HG02852 (cell line): Measurements from ENCODE around the gene DHRS4.

ENCODE experiments used
- ATAC-seq: cut with Tn5 transposase; IDR thresholded peaks from one replicate; pipeline ENCODE4 v1.9.1; 2021; ENCODE audit warnings: mild to moderate bottlenecking, moderate library complexity; ENCODE audit not compliant: unreplicated experiment

Gene DHRS4

GRCh38 chr14:23953464-23954278 lies at the start of gene DHRS4:
DHRS4 (plus strand) TSS chr14:23953770; CDS start chr14:23953789, 19 bp downstream.
- peak; percentile 96 for ATAC-seq

- ATAC-seq, result no peak
Measured at GRCh38 chr14:23910101-23910875, 43.3 kb upstream of the DHRS4 start.

- no peak for ATAC-seq
Measured at GRCh38 chr14:23910876-23911210, 42.7 kb upstream of the DHRS4 start.

- no peak for ATAC-seq
Measured at GRCh38 chr14:23915559-23915958, 38.0 kb upstream of the DHRS4 start.

GRCh38 chr14:23916004-23916403 lies 37.6 kb upstream of the DHRS4 start:
- ATAC-seq, result no peak

GRCh38 chr14:23916446-23916845 lies 37.1 kb upstream of the DHRS4 start:
- no peak for ATAC-seq

- ATAC-seq, result no peak
Measured at GRCh38 chr14:23922545-23922944, 31.0 kb upstream of the DHRS4 start.

GRCh38 chr14:23925523-23926075 lies 28.0 kb upstream of the DHRS4 start:
- ATAC-seq, result no peak

GRCh38 chr14:23926543-23926942 lies 27.0 kb upstream of the DHRS4 start:
- ATAC-seq, result no peak

GRCh38 chr14:23929136-23929535 lies 24.4 kb upstream of the DHRS4 start:
- no peak for ATAC-seq

GRCh38 chr14:23929822-23930294 lies 23.7 kb upstream of the DHRS4 start:
- no peak for ATAC-seq

GRCh38 chr14:23930742-23931141 lies 22.8 kb upstream of the DHRS4 start:
- no peak for ATAC-seq

- no peak for ATAC-seq
Measured at GRCh38 chr14:23931721-23932289, 21.8 kb upstream of the DHRS4 start.

GRCh38 chr14:23932639-23933038 lies 20.9 kb upstream of the DHRS4 start:
- no peak for ATAC-seq

- no peak for ATAC-seq
Measured at GRCh38 chr14:23933108-23933741, 20.3 kb upstream of the DHRS4 start.

- ATAC-seq, result no peak
Measured at GRCh38 chr14:23933742-23934128, 19.8 kb upstream of the DHRS4 start.

- no peak for ATAC-seq
Measured at GRCh38 chr14:23935158-23935557, 18.4 kb upstream of the DHRS4 start.

- ATAC-seq, result no peak
Measured at GRCh38 chr14:23936084-23936829, 17.3 kb upstream of the DHRS4 start.

GRCh38 chr14:23937203-23937602 lies 16.4 kb upstream of the DHRS4 start:
- no peak for ATAC-seq

- no peak for ATAC-seq
Measured at GRCh38 chr14:23938823-23939222, 14.7 kb upstream of the DHRS4 start.
